22Rv1 (cell line): Measurements from ENCODE around the gene ATG13.

Source experiments
- CTCF ChIP-seq: fragments of 450-650 bp; IDR thresholded peaks from 2 replicates; pipeline ENCODE4 v1.5.1; 2017; ENCODE audit warnings: mild to moderate bottlenecking
- ZFX ChIP-seq: fragments of 450-650 bp; IDR thresholded peaks from 2 replicates; pipeline ENCODE4 v1.6.1; 2017; ENCODE audit warnings: antibody characterized with exemption, borderline replicate concordance

- TF ChIP-seq CTCF (no peak), ZFX (no peak)
Observed at GRCh38 chr11:46723359-46723680, 106.0 kb downstream of the ATG13 start.
